Erythroblast (primary cell): ENCODE data around the gene NHEJ1.

Experiments used
- GATA1 ChIP-seq: IDR thresholded peaks from 2 replicates; pipeline ENCODE4 v1.6.1; 2011; ENCODE audit warnings: low read depth, mild to moderate bottlenecking, control low read depth, low read length, moderate library complexity
- POLR2A ChIP-seq: IDR thresholded peaks from 2 replicates; pipeline ENCODE4 v1.6.1; 2011; ENCODE audit warnings: mild to moderate bottlenecking, low read length

- TF ChIP-seq POLR2A (no peak), GATA1 (no peak)
These were observed 71.3 kb downstream of the NHEJ1 start for GRCh38 chr2:219089330-219089729.
